ENCODE results near the gene MARK1. TPM values are rescaled to one million over a fixed set of nuclear protein-coding genes. Genes with fewer than 3 reads are reported as not detected.

The MARK1 gene
- total RNA-seq, 1 donor from 2014 or later: 6.3 TPM

GRCh38 chr1:220497220-220497947, 30.6 kb upstream of the MARK1 start:
- TF ChIP-seq CTCF (conservative IDR thresholded peaks at IDR 0.05; ENCODE audit: low read depth, low read length): no peak

GRCh38 chr1:220498188-220498587, 29.7 kb upstream of the MARK1 start:
- no peak for DNase-seq (ENCODE audit: low read depth)
- H3K4me3 ChIP-seq (ENCODE audit: low read depth, low read length): no peak overlapping the region
- TF ChIP-seq CTCF (conservative IDR thresholded peaks at IDR 0.05; ENCODE audit: low read depth, low read length): no peak

More at GRCh38 chr1:220497220-220497947, 30.6 kb upstream of the MARK1 start:
- H3K4me3 ChIP-seq (ENCODE audit: low read depth, low read length): no peak overlapping the region
- no peak for DNase-seq (ENCODE audit: low read depth)

- H3K4me3 ChIP-seq (ENCODE audit: low read depth, low read length): no peak overlapping the region
- TF ChIP-seq CTCF (conservative IDR thresholded peaks at IDR 0.05; ENCODE audit: low read depth, low read length): no peak
- DNase-seq (ENCODE audit: low read depth): no peak
Measured at GRCh38 chr1:220500372-220500771, 27.6 kb upstream of the MARK1 start.

GRCh38 chr1:220504329-220504728, 23.6 kb upstream of the MARK1 start:
- H3K4me3 ChIP-seq (ENCODE audit: low read depth, low read length): no peak overlapping the region
- no peak for TF ChIP-seq CTCF (conservative IDR thresholded peaks at IDR 0.05; ENCODE audit: low read depth, low read length)
- no peak for DNase-seq (ENCODE audit: low read depth)

GRCh38 chr1:220507085-220507484, 20.9 kb upstream of the MARK1 start:
- DNase-seq (ENCODE audit: low read depth): no peak
- H3K4me3 ChIP-seq (ENCODE audit: low read depth, low read length): no peak overlapping the region
- TF ChIP-seq CTCF (conservative IDR thresholded peaks at IDR 0.05; ENCODE audit: low read depth, low read length): no peak

DNA sequence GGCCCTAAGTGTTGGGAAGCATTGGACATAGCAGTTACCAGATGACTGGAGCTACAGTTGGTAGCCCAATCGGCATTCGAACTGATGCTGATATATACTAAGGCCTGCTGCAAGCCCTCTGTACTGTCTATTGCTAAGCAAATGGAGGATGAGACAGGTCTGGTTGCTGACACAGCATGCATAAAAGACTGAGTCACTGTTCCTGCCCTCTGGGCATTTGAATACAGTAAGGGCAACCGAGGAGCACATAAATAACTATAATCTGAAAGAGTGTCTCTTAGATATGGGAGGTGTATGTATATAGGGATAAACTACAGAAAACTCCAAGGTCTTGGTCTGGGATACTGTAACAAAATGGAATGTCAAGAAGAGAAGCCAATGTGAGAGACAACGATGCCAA, 16.8 kb upstream of the MARK1 start:
- H3K4me3 ChIP-seq (ENCODE audit: low read depth, low read length): no peak overlapping the region
- no peak for DNase-seq (ENCODE audit: low read depth)
- TF ChIP-seq CTCF (conservative IDR thresholded peaks at IDR 0.05; ENCODE audit: low read depth, low read length): no peak

DNA sequence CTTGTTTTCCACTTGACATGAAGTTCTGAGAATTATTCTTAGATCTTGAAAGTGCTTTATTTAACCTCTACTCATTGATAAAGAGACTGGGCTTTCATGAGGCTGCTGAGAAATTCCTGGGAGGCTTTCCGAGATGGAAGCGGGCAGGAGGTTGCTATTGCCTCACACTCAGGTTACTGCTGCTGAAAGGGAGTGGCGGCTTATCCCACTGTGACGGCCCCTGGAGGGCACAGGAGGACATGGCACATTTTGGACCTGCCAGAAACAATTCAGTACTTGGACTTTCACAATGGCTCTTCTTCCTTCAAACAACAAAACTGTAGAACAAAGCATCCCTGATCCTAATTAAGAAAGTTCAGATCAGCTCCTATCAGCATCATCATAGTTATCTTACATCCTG, 16.2 kb upstream of the MARK1 start:
- TF ChIP-seq CTCF (conservative IDR thresholded peaks at IDR 0.05; ENCODE audit: low read depth, low read length): peak; percentile 45
- DNase-seq (ENCODE audit: low read depth): no peak
- no peak overlapping the region for H3K4me3 ChIP-seq (ENCODE audit: low read depth, low read length)
